CD14-positive monocyte (primary cell): Measurements from ENCODE around the gene TRIM62. TPM values are rescaled to one million over a fixed set of nuclear protein-coding genes. Genes with fewer than 3 reads are reported as not detected.

Experiments used
- DNase-seq, 3 donors: peaks; one replicate each; pipeline ENCODE4 v3.0.0-alpha.2; 2011 to 2022
- H2AFZ ChIP-seq: 2 replicates; pipeline ENCODE4 v1.6.0; 2012; ENCODE audit warnings: mild to moderate bottlenecking, low read depth, low read length, inconsistent platforms; ENCODE audit not compliant: insufficient read depth, poor library complexity, severe bottlenecking
- H3K27ac ChIP-seq, 2 donors: 1 replicate in 1 of 2; 2 replicates in 1 of 2; pipeline ENCODE4 v1.5.1; 2012 to 2013; ENCODE audit warnings: low read length in 2 of 2, control low read depth in 1 of 2, inconsistent platforms in 1 of 2, low read depth in 1 of 2, mild to moderate bottlenecking in 1 of 2
- H3K27me3 ChIP-seq, 2 donors: one replicate each; pipeline versions ENCODE4 v1.6.0 to v1.6.1; 2011 to 2013; ENCODE audit warnings: low read length in 2 of 2; ENCODE audit not compliant: control insufficient read depth in 2 of 2, insufficient read depth in 2 of 2
- H3K36me3 ChIP-seq, 2 donors: replicated peaks in 1 of 2; 1 replicate in 1 of 2; 2 replicates in 1 of 2; pipeline versions ENCODE4 v1.5.1 to v1.6.1; 2012 to 2013; ENCODE audit warnings: low read length in 2 of 2, control low read depth in 1 of 2, inconsistent platforms in 1 of 2, mild to moderate bottlenecking in 1 of 2; ENCODE audit not compliant: insufficient read depth in 2 of 2, control insufficient read depth in 1 of 2
- H3K4me1 ChIP-seq, 2 donors: 1 replicate in 1 of 2; 2 replicates in 1 of 2; pipeline versions ENCODE4 v1.5.1 to v1.6.1; 2012 to 2013; ENCODE audit warnings: low read length in 2 of 2, control low read depth in 1 of 2, inconsistent platforms in 1 of 2, mild to moderate bottlenecking in 1 of 2, moderate library complexity in 1 of 2; ENCODE audit not compliant: insufficient read depth in 2 of 2, control insufficient read depth in 1 of 2
- H3K4me2 ChIP-seq: replicated peaks from 2 replicates; pipeline ENCODE3; 2012; ENCODE audit warnings: low read length, moderate library complexity, mild to moderate bottlenecking; ENCODE audit not compliant: poor library complexity, severe bottlenecking; ENCODE audit errors: extremely low read depth
- H3K4me3 ChIP-seq, 3 experiments: fragments of 200-600 bp in 1 of 3; sonication (generic) in 1 of 3; replicated peaks in 1 of 3; 1 replicate in 2 of 3; 2 replicates in 1 of 3; pipeline ENCODE4 v1.5.1; 2011 to 2013; ENCODE audit warnings: low read length in 3 of 3, mild to moderate bottlenecking in 3 of 3, control low read depth in 2 of 3, low read depth in 2 of 3, inconsistent platforms in 1 of 3, moderate library complexity in 1 of 3
- H3K79me2 ChIP-seq: 2 replicates; pipeline ENCODE4 v1.6.0; 2012; ENCODE audit warnings: mild to moderate bottlenecking, control low read depth, inconsistent platforms, low read length, moderate library complexity; ENCODE audit not compliant: insufficient read depth
- H3K9ac ChIP-seq: 2 replicates; pipeline ENCODE4 v1.6.0; 2017; ENCODE audit warnings: low read length, mild to moderate bottlenecking; ENCODE audit not compliant: insufficient read depth, poor library complexity, severe bottlenecking
- H3K9me3 ChIP-seq, 2 donors: replicated peaks in 1 of 2; 1 replicate in 1 of 2; 2 replicates in 1 of 2; pipeline versions ENCODE4 v1.5.1 to v1.6.1; 2012 to 2013; ENCODE audit warnings: low read length in 2 of 2, control low read depth in 1 of 2; ENCODE audit not compliant: control insufficient read depth in 1 of 2, insufficient read depth in 1 of 2
- H4K20me1 ChIP-seq: 2 replicates; pipeline ENCODE4 v1.6.0; 2012; ENCODE audit warnings: mild to moderate bottlenecking, low read length, control low read depth, moderate library complexity; ENCODE audit not compliant: insufficient read depth
- H3K27ac Mint-ChIP-seq, 7 donors: one replicate each; pipeline ENCODE4 v1.8.0; 2020; ENCODE audit warnings: mild to moderate bottlenecking in 7 of 7, mixed read lengths in 7 of 7, moderate library complexity in 6 of 7, inconsistent platforms in 2 of 7
- H3K27me3 Mint-ChIP-seq, 3 donors: one replicate each; pipeline ENCODE4 v1.8.0; 2021 to 2022; ENCODE audit warnings: low read depth in 3 of 3, mild to moderate bottlenecking in 3 of 3, mixed read lengths in 3 of 3, moderate library complexity in 3 of 3, inconsistent platforms in 1 of 3
- H3K36me3 Mint-ChIP-seq, 2 donors: one replicate each; pipeline ENCODE4 v1.8.0; 2020; ENCODE audit warnings: mixed read lengths in 2 of 2, inconsistent platforms in 1 of 2, mild to moderate bottlenecking in 1 of 2
- H3K4me1 Mint-ChIP-seq: one replicate; pipeline ENCODE4 v1.8.0; 2020; ENCODE audit warnings: mild to moderate bottlenecking, mixed read lengths
- H3K4me3 Mint-ChIP-seq, 2 donors: one replicate each; pipeline ENCODE4 v1.8.0; 2020; ENCODE audit warnings: mild to moderate bottlenecking in 2 of 2, mixed read lengths in 2 of 2, moderate library complexity in 1 of 2
- H3K9me3 Mint-ChIP-seq, 7 donors: one replicate each; pipeline ENCODE4 v1.8.0; 2020 to 2022; ENCODE audit warnings: mixed read lengths in 7 of 7, mild to moderate bottlenecking in 6 of 7, moderate library complexity in 6 of 7, inconsistent platforms in 2 of 7
- WGBS: methylation state at CpG from one replicate; pipeline ENCODE4 v1.1.5; 2013; ENCODE audit warnings: missing lambda C conversion rate; ENCODE audit not compliant: insufficient coverage; 5-methylcytosine and 5-hydroxymethylcytosine counted together
- intact Hi-C, 2 donors: fragments of 100-400 bp; cut with micrococcal nuclease; formaldehyde crosslinking; loops; one replicate each; pipeline versions ENCODE4 v1.15.0 to v1.15.1; 2023
- polyA plus RNA-seq, 3 donors: library from polyadenylated mRNA; depleted of rRNA in 1 of 3; unstranded in 2 of 3; stranded (reverse) in 1 of 3; fragments of 300-500 nt in 2 of 3; fragments of >200 nt in 1 of 3; fragmentation: Illumina TruSeq in 2 of 3; gene quantifications; 1 replicate in 2 of 3; 2 replicates in 1 of 3; pipeline ENCODE4 v1.2.3, GENCODE V29; 2012 to 2021
- TF ChIP-seq, protein P1 (sequence below): fragments of 200-600 bp; IDR thresholded peaks from one replicate; pipeline ENCODE4 v1.8.0; 2022; ENCODE audit warnings: antibody characterized with exemption, mild to moderate bottlenecking

Gene TRIM62
- polyA plus RNA-seq, 3 donors: 1.7 to 8.1 (median 2.1) TPM

DNA sequence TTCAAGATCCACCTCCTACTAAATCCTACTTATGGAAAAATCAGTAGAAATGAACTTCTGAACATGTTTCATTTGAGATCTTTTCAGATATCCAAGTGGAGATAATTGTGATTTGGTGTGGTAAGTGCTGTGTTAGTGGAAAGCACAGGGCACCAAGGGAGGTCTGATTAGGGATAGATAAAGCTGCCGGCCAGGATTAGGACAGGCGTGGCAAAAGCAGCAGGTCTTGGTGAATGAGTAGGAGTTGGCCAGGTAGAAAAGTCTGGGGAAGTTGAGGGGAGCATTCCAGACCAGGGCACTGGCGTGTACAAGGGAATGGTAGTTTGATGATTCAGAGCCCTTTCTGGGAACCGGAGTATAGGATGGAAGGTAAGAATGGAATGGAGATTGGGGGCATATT lies 53.1 kb downstream of the TRIM62 start:
- H3K4me1 Mint-ChIP-seq: peaks cover 28% of the 10 kb centered on the region
- no peak overlapping the region for H3K4me2 ChIP-seq
- peaks cover 0 to 9% (median 5%) of the 10 kb centered on the region in 7 donors for H3K9me3 Mint-ChIP-seq
- no peaks in the 10 kb centered on the region for H3K27me3 ChIP-seq
- H3K4me3 Mint-ChIP-seq: no peak overlapping the region
- H3K27me3 Mint-ChIP-seq: peaks cover 2 to 3% (median 2%) of the 10 kb centered on the region in 3 donors
- H3K79me2 ChIP-seq: no peaks in the 10 kb centered on the region
- WGBS: 95% methylated on average over 2 of the region's 4 CpGs
- H4K20me1 ChIP-seq: no peaks in the 10 kb centered on the region
- peak overlapping the region in 1 of 7 donors; percentile 52 for H3K27ac Mint-ChIP-seq
- no peak overlapping the region for H3K27ac ChIP-seq
- H3K4me3 ChIP-seq: no peak overlapping the region
- H3K9me3 ChIP-seq: peaks cover 0 to 3% of the 10 kb centered on the region in 2 donors
- peaks cover 3 to 11% of the 10 kb centered on the region in 2 donors for H3K36me3 Mint-ChIP-seq
- DNase-seq: no peak
- H3K36me3 ChIP-seq: no peaks in the 10 kb centered on the region
- H2AFZ ChIP-seq: no peak overlapping the region
- peaks cover 13 to 23% of the 10 kb centered on the region in 2 donors for H3K4me1 ChIP-seq
- intact Hi-C loops: loop anchor here in 1 of 2 donors (10.0 kb wide), 1 partner anchor 56 kb away; the partner anchor contains the start of gene TRIM62
- no peak overlapping the region for H3K9ac ChIP-seq
- TF ChIP-seq, protein P1, sequence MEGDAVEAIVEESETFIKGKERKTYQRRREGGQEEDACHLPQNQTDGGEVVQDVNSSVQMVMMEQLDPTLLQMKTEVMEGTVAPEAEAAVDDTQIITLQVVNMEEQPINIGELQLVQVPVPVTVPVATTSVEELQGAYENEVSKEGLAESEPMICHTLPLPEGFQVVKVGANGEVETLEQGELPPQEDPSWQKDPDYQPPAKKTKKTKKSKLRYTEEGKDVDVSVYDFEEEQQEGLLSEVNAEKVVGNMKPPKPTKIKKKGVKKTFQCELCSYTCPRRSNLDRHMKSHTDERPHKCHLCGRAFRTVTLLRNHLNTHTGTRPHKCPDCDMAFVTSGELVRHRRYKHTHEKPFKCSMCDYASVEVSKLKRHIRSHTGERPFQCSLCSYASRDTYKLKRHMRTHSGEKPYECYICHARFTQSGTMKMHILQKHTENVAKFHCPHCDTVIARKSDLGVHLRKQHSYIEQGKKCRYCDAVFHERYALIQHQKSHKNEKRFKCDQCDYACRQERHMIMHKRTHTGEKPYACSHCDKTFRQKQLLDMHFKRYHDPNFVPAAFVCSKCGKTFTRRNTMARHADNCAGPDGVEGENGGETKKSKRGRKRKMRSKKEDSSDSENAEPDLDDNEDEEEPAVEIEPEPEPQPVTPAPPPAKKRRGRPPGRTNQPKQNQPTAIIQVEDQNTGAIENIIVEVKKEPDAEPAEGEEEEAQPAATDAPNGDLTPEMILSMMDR: no peak

DNA sequence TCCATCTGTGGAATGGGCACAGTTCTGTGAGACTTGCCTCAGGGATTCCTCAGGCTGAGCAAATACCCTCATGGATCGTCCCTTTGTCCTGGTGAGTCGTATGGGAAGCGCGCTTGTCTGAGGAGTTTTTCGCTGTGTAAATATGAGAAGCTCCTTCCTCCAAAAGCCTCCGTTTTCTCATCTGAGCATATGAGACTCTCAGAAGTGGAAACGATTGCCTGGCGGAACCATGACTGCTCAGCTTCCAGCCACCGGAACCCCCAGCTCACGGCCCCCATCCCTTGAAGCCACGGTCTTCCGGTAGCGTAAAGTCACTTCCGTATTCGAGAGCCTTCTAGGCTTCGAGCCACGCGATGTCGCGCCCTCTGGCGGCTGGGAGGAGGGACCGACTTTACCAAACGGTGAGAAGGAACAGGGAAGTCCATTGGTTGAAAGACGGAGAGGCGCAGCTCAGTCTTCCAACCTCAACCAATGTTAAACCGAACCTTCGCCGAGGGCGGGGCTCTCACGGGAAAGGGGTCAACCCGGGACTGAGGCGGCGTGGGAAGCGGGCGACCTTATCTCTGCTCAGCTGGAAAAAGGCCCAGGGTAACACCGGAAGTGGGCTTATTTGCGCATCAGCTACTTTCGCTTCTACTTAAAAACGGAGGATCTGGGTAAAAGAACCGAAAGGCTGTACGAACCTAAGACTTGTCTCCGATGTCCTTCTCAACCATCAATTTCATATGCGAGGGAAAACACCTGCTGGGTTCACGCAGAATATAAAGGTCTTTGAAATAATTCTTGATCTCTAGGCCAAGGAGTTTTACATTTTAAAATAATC lies 54.6 kb downstream of the TRIM62 start:
- WGBS: under 1% methylated on average over 35 of the region's 44 CpGs
- Histone ChIP-seq H3K27me3 (no peaks in the 10 kb centered on the region), H3K36me3 (no peaks in the 10 kb centered on the region), H3K79me2 (no peaks in the 10 kb centered on the region), H3K4me3 (peak overlapping the region; percentile 64 to 93 (median 84)), H3K27ac (peak overlapping the region; percentile 34 to 93), H3K4me2 (peak overlapping the region; percentile 85), H4K20me1 (no peaks in the 10 kb centered on the region), H3K4me1 (peaks cover 13 to 19% of the 10 kb centered on the region in 2 donors), H3K9me3 (peaks cover 0 to 3% of the 10 kb centered on the region in 2 donors), H3K9ac (peak overlapping the region; percentile 71), H2AFZ (peak overlapping the region; percentile 96)
- peaks cover 0 to 9% (median 5%) of the 10 kb centered on the region in 7 donors for H3K9me3 Mint-ChIP-seq
- peaks cover 3 to 8% of the 10 kb centered on the region in 2 donors for H3K36me3 Mint-ChIP-seq
- H3K27me3 Mint-ChIP-seq: peaks cover 4 to 12% (median 11%) of the 10 kb centered on the region in 3 donors
- intact Hi-C loops: loop anchor here in 1 of 2 donors (10.0 kb wide), 1 partner anchor 58 kb away; the partner anchor contains the start of gene TRIM62
- TF ChIP-seq, protein P1: peak; percentile 86
- peak; percentile 99 for DNase-seq
- H3K4me3 Mint-ChIP-seq: peak overlapping the region; percentile 91 to 94
- H3K4me1 Mint-ChIP-seq: peaks cover 23% of the 10 kb centered on the region
- peak overlapping the region; percentile 87 to 96 (median 93) for H3K27ac Mint-ChIP-seq
